Measurements from ENCODE around the gene SPTSSB.

The SPTSSB gene

GRCh38 chr3:161369531-161369930, 1.8 kb downstream of the SPTSSB start:
- H3K27ac Mint-ChIP-seq, result no peak overlapping the region
- no peaks in the 10 kb centered on the region for H3K36me3 Mint-ChIP-seq (ENCODE audit: low read depth)
- H3K4me1 Mint-ChIP-seq (ENCODE audit: low read depth), result peaks cover 3% of the 10 kb centered on the region
- H3K27me3 Mint-ChIP-seq (ENCODE audit: low read depth), result peaks cover 63% of the 10 kb centered on the region
- no peak overlapping the region for H3K4me3 Mint-ChIP-seq
- DNase-seq (ENCODE audit: low spot score), result no peak
- H3K9me3 Mint-ChIP-seq, result no peaks in the 10 kb centered on the region

- no peaks in the 10 kb centered on the region for H3K4me1 Mint-ChIP-seq (ENCODE audit: low read depth)
- H3K4me3 Mint-ChIP-seq, result no peak overlapping the region
Measured at GRCh38 chr3:161366094-161366493, 5.2 kb downstream of the SPTSSB start.

GRCh38 chr3:161358488-161358887, 12.8 kb downstream of the SPTSSB start:
- Mint-ChIP-seq H3K4me1 (ENCODE audit: low read depth) (no peaks in the 10 kb centered on the region), H3K9me3 (no peaks in the 10 kb centered on the region), H3K4me3 (no peak overlapping the region), H3K27me3 (ENCODE audit: low read depth) (peaks cover 17% of the 10 kb centered on the region), H3K36me3 (ENCODE audit: low read depth) (no peaks in the 10 kb centered on the region), H3K27ac (no peak overlapping the region)
- DNase-seq (ENCODE audit: low spot score), result no peak

More at GRCh38 chr3:161366094-161366493, 5.2 kb downstream of the SPTSSB start:
- peaks cover 31% of the 10 kb centered on the region for H3K27me3 Mint-ChIP-seq (ENCODE audit: low read depth)
- no peaks in the 10 kb centered on the region for H3K9me3 Mint-ChIP-seq
- no peak for DNase-seq (ENCODE audit: low spot score)
- H3K36me3 Mint-ChIP-seq (ENCODE audit: low read depth), result no peaks in the 10 kb centered on the region
- H3K27ac Mint-ChIP-seq, result no peak overlapping the region

GRCh38 chr3:161356287-161356686, 15.0 kb downstream of the SPTSSB start:
- Mint-ChIP-seq H3K36me3 (ENCODE audit: low read depth) (no peaks in the 10 kb centered on the region), H3K4me3 (no peak overlapping the region), H3K27me3 (ENCODE audit: low read depth) (peaks cover 24% of the 10 kb centered on the region), H3K9me3 (no peaks in the 10 kb centered on the region), H3K27ac (no peak overlapping the region), H3K4me1 (ENCODE audit: low read depth) (no peaks in the 10 kb centered on the region)
- DNase-seq (ENCODE audit: low spot score), result no peak

GRCh38 chr3:161355508-161355907, 15.8 kb downstream of the SPTSSB start:
- Mint-ChIP-seq H3K4me1 (ENCODE audit: low read depth) (no peaks in the 10 kb centered on the region), H3K36me3 (ENCODE audit: low read depth) (no peaks in the 10 kb centered on the region)
- DNase-seq (ENCODE audit: low spot score), result no peak

GRCh38 chr3:161354554-161354953, 16.8 kb downstream of the SPTSSB start:
- H3K4me1 Mint-ChIP-seq (ENCODE audit: low read depth), result peaks cover 5% of the 10 kb centered on the region
- peaks cover 22% of the 10 kb centered on the region for H3K27me3 Mint-ChIP-seq (ENCODE audit: low read depth)
- H3K27ac Mint-ChIP-seq, result no peak overlapping the region
- no peaks in the 10 kb centered on the region for H3K36me3 Mint-ChIP-seq (ENCODE audit: low read depth)
- H3K4me3 Mint-ChIP-seq, result no peak overlapping the region
- no peak for DNase-seq (ENCODE audit: low spot score)
- H3K9me3 Mint-ChIP-seq, result no peaks in the 10 kb centered on the region

More at GRCh38 chr3:161355508-161355907, 15.8 kb downstream of the SPTSSB start:
- H3K27me3 Mint-ChIP-seq (ENCODE audit: low read depth), result peaks cover 23% of the 10 kb centered on the region
- H3K27ac Mint-ChIP-seq, result no peak overlapping the region
- H3K9me3 Mint-ChIP-seq, result no peaks in the 10 kb centered on the region
- H3K4me3 Mint-ChIP-seq, result no peak overlapping the region

GRCh38 chr3:161351330-161351729, 20.0 kb downstream of the SPTSSB start:
- H3K4me1 Mint-ChIP-seq (ENCODE audit: low read depth), result peaks cover 9% of the 10 kb centered on the region
- no peaks in the 10 kb centered on the region for H3K9me3 Mint-ChIP-seq
- peaks cover 31% of the 10 kb centered on the region for H3K27me3 Mint-ChIP-seq (ENCODE audit: low read depth)
- DNase-seq (ENCODE audit: low spot score), result no peak
- no peak overlapping the region for H3K27ac Mint-ChIP-seq
- no peak overlapping the region for H3K4me3 Mint-ChIP-seq
- no peaks in the 10 kb centered on the region for H3K36me3 Mint-ChIP-seq (ENCODE audit: low read depth)

- Mint-ChIP-seq H3K4me3 (no peak overlapping the region), H3K27ac (no peak overlapping the region), H3K9me3 (no peaks in the 10 kb centered on the region), H3K4me1 (ENCODE audit: low read depth) (peaks cover 9% of the 10 kb centered on the region), H3K27me3 (ENCODE audit: low read depth) (peaks cover 31% of the 10 kb centered on the region), H3K36me3 (ENCODE audit: low read depth) (no peaks in the 10 kb centered on the region)
- DNase-seq (ENCODE audit: low spot score), result no peak
Measured at GRCh38 chr3:161350916-161351315, 20.4 kb downstream of the SPTSSB start.

GRCh38 chr3:161349529-161350312, 21.6 kb downstream of the SPTSSB start:
- no peak overlapping the region for H3K27ac Mint-ChIP-seq
- H3K27me3 Mint-ChIP-seq (ENCODE audit: low read depth), result peaks cover 32% of the 10 kb centered on the region
- no peaks in the 10 kb centered on the region for H3K36me3 Mint-ChIP-seq (ENCODE audit: low read depth)
- DNase-seq (ENCODE audit: low spot score), result no peak
- H3K4me3 Mint-ChIP-seq, result no peak overlapping the region
- no peaks in the 10 kb centered on the region for H3K9me3 Mint-ChIP-seq
- H3K4me1 Mint-ChIP-seq (ENCODE audit: low read depth), result peaks cover 9% of the 10 kb centered on the region

GRCh38 chr3:161348796-161349400, 22.4 kb downstream of the SPTSSB start:
- no peak overlapping the region for H3K4me3 Mint-ChIP-seq
- no peak overlapping the region for H3K27ac Mint-ChIP-seq
- H3K9me3 Mint-ChIP-seq, result no peaks in the 10 kb centered on the region
- H3K36me3 Mint-ChIP-seq (ENCODE audit: low read depth), result no peaks in the 10 kb centered on the region
- no peak for DNase-seq (ENCODE audit: low spot score)
- H3K4me1 Mint-ChIP-seq (ENCODE audit: low read depth), result peaks cover 9% of the 10 kb centered on the region
- peaks cover 32% of the 10 kb centered on the region for H3K27me3 Mint-ChIP-seq (ENCODE audit: low read depth)

- peaks cover 9% of the 10 kb centered on the region for H3K4me1 Mint-ChIP-seq (ENCODE audit: low read depth)
- peaks cover 25% of the 10 kb centered on the region for H3K27me3 Mint-ChIP-seq (ENCODE audit: low read depth)
Measured at GRCh38 chr3:161347726-161348125, 23.6 kb downstream of the SPTSSB start.

GRCh38 chr3:161345023-161345422, 26.3 kb downstream of the SPTSSB start:
- Mint-ChIP-seq H3K27me3 (ENCODE audit: low read depth) (peaks cover 28% of the 10 kb centered on the region), H3K4me1 (ENCODE audit: low read depth) (peaks cover 9% of the 10 kb centered on the region), H3K27ac (no peak overlapping the region), H3K36me3 (ENCODE audit: low read depth) (no peaks in the 10 kb centered on the region), H3K9me3 (no peaks in the 10 kb centered on the region), H3K4me3 (no peak overlapping the region)
- no peak for DNase-seq (ENCODE audit: low spot score)

More at GRCh38 chr3:161347726-161348125, 23.6 kb downstream of the SPTSSB start:
- Mint-ChIP-seq H3K36me3 (ENCODE audit: low read depth) (no peaks in the 10 kb centered on the region), H3K27ac (no peak overlapping the region), H3K4me3 (no peak overlapping the region), H3K9me3 (no peaks in the 10 kb centered on the region)
- DNase-seq (ENCODE audit: low spot score), result no peak

GRCh38 chr3:161343986-161344385, 27.3 kb downstream of the SPTSSB start:
- Mint-ChIP-seq H3K36me3 (ENCODE audit: low read depth) (no peaks in the 10 kb centered on the region), H3K4me3 (no peak overlapping the region), H3K27ac (no peak overlapping the region), H3K27me3 (ENCODE audit: low read depth) (peaks cover 19% of the 10 kb centered on the region), H3K4me1 (ENCODE audit: low read depth) (peaks cover 1% of the 10 kb centered on the region), H3K9me3 (no peaks in the 10 kb centered on the region)
- DNase-seq (ENCODE audit: low spot score), result no peak

GRCh38 chr3:161343540-161343939, 27.8 kb downstream of the SPTSSB start:
- H3K27me3 Mint-ChIP-seq (ENCODE audit: low read depth), result peaks cover 16% of the 10 kb centered on the region
- H3K36me3 Mint-ChIP-seq (ENCODE audit: low read depth), result no peaks in the 10 kb centered on the region
- no peaks in the 10 kb centered on the region for H3K4me1 Mint-ChIP-seq (ENCODE audit: low read depth)
- H3K4me3 Mint-ChIP-seq, result no peak overlapping the region
- no peak for DNase-seq (ENCODE audit: low spot score)
- H3K9me3 Mint-ChIP-seq, result no peaks in the 10 kb centered on the region
- no peak overlapping the region for H3K27ac Mint-ChIP-seq

All from T-helper 2 cell treated with Interferon-gamma antibody and Interleukin-4, amounts not matched to agents 5 μg/mL and 100 μg/mL, for 36 hours (primary cell).